RWPE2 (cell line): ENCODE measurements around the gene SLC24A3.

Experiments used
- ATAC-seq: fragments of 200-7000 bp; cut with Tn5 transposase; 3 replicates; pipeline ENCODE4 v1.9.1; 2021; ENCODE audit warnings: low read depth
- DNase-seq: peaks from one replicate; pipeline ENCODE4 v3.0.0-alpha.2; 2020; ENCODE audit warnings: low spot score
- H3K27ac ChIP-seq: fragments of 450-650 bp; 2 replicates; pipeline ENCODE4 v1.5.1; 2017; ENCODE audit warnings: mild to moderate bottlenecking; ENCODE audit not compliant: poor library complexity, severe bottlenecking
- H3K27me3 ChIP-seq: fragments of 250-450 bp; sonication (Bioruptor Pico); 2 replicates; pipeline ENCODE4 v1.5.1; 2021; ENCODE audit warnings: mild to moderate bottlenecking, moderate library complexity; ENCODE audit not compliant: insufficient read depth, poor library complexity, severe bottlenecking
- H3K36me3 ChIP-seq: fragments of 250-450 bp; sonication (Bioruptor Pico); 2 replicates; pipeline ENCODE4 v1.5.1; 2020; ENCODE audit warnings: low read depth, mild to moderate bottlenecking, moderate library complexity
- H3K4me1 ChIP-seq: fragments of 250-450 bp; sonication (Bioruptor Pico); 2 replicates; pipeline ENCODE4 v1.5.1; 2021; ENCODE audit warnings: mild to moderate bottlenecking, moderate library complexity; ENCODE audit not compliant: insufficient read depth, poor library complexity, severe bottlenecking
- H3K4me3 ChIP-seq: fragments of 250-450 bp; sonication (Bioruptor Pico); 2 replicates; pipeline ENCODE4 v1.5.1; 2021; ENCODE audit warnings: mild to moderate bottlenecking, moderate library complexity; ENCODE audit not compliant: severe bottlenecking
- H3K9me3 ChIP-seq: fragments of 250-450 bp; sonication (Bioruptor Pico); 2 replicates; pipeline ENCODE4 v1.5.1; 2021; ENCODE audit warnings: mild to moderate bottlenecking, moderate library complexity; ENCODE audit not compliant: severe bottlenecking
- TF ChIP-seq, protein P1 (sequence below): fragments of 450-650 bp; IDR thresholded peaks from one replicate; pipeline ENCODE4 v1.5.1; 2017; ENCODE audit warnings: mild to moderate bottlenecking, moderate library complexity; ENCODE audit not compliant: poor library complexity, severe bottlenecking

Gene SLC24A3

DNA sequence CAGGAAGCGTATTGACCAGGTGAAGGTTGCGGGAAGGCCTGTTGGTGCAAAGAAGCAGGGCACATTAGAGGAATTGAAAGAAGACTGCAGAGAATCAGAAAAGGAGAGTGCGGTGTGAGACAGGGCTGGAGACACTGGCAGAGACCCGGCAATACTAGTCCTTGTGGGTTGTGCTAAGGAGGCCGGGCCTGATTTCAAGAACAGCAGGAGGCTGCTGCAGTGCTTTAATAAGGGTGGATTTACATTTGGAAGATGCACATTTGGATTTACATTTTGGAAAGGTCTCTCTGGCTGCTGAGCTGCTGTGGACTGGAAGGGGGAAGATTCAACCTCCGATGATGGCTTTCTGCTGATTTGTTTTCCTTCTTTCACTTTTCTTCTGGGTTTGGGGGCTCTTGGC, 167.8 kb downstream of the SLC24A3 start:
- TF ChIP-seq, protein P1, sequence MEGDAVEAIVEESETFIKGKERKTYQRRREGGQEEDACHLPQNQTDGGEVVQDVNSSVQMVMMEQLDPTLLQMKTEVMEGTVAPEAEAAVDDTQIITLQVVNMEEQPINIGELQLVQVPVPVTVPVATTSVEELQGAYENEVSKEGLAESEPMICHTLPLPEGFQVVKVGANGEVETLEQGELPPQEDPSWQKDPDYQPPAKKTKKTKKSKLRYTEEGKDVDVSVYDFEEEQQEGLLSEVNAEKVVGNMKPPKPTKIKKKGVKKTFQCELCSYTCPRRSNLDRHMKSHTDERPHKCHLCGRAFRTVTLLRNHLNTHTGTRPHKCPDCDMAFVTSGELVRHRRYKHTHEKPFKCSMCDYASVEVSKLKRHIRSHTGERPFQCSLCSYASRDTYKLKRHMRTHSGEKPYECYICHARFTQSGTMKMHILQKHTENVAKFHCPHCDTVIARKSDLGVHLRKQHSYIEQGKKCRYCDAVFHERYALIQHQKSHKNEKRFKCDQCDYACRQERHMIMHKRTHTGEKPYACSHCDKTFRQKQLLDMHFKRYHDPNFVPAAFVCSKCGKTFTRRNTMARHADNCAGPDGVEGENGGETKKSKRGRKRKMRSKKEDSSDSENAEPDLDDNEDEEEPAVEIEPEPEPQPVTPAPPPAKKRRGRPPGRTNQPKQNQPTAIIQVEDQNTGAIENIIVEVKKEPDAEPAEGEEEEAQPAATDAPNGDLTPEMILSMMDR, result no peak
- H3K27me3 ChIP-seq, result no peaks in the 10 kb centered on the region

DNA sequence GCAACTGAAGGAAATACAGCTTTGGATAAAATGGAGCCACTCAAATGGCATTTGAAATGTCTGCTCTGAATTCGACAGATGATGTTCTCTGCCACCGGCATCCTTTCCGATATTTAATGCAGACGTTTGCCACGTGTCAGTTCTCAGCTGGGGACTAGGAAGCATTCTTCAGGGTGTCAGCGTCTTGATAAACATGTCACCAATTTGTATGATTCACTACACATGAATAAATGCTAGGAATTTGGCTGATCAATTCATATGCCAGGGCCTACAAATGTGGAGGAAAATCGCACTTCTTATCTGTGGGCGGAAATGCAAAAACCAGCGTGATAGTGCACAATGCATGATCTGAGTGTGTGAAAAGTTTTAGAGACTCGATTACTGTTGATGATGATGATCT, 169.5 kb downstream of the SLC24A3 start:
- Histone ChIP-seq H3K27ac (no peak overlapping the region), H3K4me3 (no peak overlapping the region), H3K36me3 (no peaks in the 10 kb centered on the region), H3K4me1 (no peaks in the 10 kb centered on the region), H3K27me3 (peaks cover 4% of the 10 kb centered on the region), H3K9me3 (peaks cover 2% of the 10 kb centered on the region)
- DNase-seq (no peak), ATAC-seq (no peak)
- TF ChIP-seq, protein P1, result no peak

More for the DNA sequence above, 167.8 kb downstream of the SLC24A3 start:
- DNase-seq (no peak), ATAC-seq (no peak)
- Histone ChIP-seq H3K4me1 (no peaks in the 10 kb centered on the region), H3K27ac (no peak overlapping the region), H3K4me3 (no peak overlapping the region), H3K36me3 (no peaks in the 10 kb centered on the region), H3K9me3 (no peaks in the 10 kb centered on the region)

DNA sequence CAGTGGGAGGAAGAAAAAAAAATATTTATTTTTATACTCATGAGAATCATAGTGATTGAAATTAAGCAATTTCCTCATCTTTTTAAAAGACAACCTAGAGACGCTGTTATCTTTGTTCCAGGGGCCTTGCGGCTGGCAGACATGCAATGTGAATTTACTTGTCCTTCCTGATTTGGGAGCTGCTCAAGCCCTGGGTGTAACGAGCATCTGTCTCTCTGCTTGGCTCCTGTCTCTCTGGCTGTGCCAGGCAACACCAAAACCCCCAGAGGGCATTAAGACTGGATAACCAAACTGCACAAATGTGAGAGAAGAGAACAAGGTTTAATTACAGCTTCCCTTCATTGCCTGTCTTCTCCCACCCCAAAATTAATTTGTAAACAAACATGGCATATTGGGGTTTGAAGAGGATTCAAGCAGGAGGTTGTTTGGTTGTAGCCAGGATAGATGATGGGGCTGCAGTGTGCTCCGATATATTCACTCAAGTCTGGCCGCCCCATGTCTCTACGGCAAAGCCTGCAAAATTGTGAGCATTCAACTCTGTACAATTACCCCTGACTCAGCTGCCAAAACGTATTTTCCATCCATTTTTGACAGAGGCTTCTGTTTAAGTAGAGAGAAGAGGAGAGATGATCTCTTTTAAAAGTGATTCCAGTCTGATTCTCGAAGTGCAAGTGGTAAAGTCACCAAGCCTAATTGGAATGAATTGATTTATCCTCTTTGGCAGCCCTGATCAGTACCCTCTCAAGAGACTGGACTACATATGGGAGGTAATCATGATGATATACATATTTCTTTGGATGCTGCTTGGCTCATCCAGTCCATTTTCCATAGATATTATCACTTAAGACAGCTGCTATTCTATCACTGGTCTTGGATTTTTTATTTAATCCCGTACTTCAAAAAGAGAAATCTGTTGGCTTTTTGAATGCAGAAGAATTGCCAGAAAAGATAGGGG, 170.2 kb downstream of the SLC24A3 start:
- DNase-seq (no peak), ATAC-seq (no peak)
- TF ChIP-seq, protein P1, result no peak
- peaks cover 4% of the 10 kb centered on the region for H3K27me3 ChIP-seq
- H3K4me3 ChIP-seq, result no peak overlapping the region
- H3K9me3 ChIP-seq, result peaks cover 2% of the 10 kb centered on the region
- H3K4me1 ChIP-seq, result no peaks in the 10 kb centered on the region
- H3K36me3 ChIP-seq, result no peaks in the 10 kb centered on the region
- H3K27ac ChIP-seq, result no peak overlapping the region

DNA sequence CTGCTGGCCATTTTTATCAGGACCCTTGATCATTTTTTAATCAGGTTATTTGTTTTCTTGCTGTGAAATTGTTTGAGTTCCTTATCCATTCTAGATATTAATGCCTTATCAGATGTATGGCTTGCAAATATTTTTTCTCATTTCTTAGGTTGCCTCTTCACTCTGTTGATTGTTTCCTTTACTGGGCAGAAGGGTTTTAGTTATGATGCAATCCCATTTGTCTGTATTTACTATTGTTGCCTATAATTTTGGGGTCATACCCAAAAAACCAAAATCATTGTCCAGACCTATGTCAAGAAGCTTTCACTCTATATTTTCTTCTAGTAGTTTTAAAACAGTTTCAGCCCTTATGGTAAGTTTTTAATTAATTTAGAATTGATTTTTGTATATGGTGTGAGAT, 172.5 kb downstream of the SLC24A3 start:
- ATAC-seq, result no peak
- peaks cover 2% of the 10 kb centered on the region for H3K9me3 ChIP-seq

More for the DNA sequence above, 172.5 kb downstream of the SLC24A3 start:
- Histone ChIP-seq H3K4me3 (no peak overlapping the region), H3K4me1 (no peaks in the 10 kb centered on the region), H3K36me3 (no peaks in the 10 kb centered on the region), H3K27me3 (peaks cover 4% of the 10 kb centered on the region), H3K27ac (no peak overlapping the region)
- no peak for DNase-seq
- TF ChIP-seq, protein P1, result no peak
